GM23338 (cell line): Measurements from ENCODE around the gene ABL2. TPM values are rescaled to one million over a fixed set of nuclear protein-coding genes. Genes with fewer than 3 reads are reported as not detected.
A peak's percentile ranks its signal among the peaks of the same experiment; 100 is the strongest.

ENCODE experiments used
- ATAC-seq: fragments of 200-7000 bp; cut with Tn5 transposase; 3 replicates; pipeline ENCODE4 v1.9.1; 2020
- DNase-seq: peaks from one replicate; pipeline ENCODE4 v3.0.0-alpha.2; 2015; ENCODE audit warnings: low spot score
- H2AFZ ChIP-seq: fragments of 200-600 bp; sonication (generic); 2 replicates; pipeline ENCODE4 v1.8.0; 2016; ENCODE audit warnings: antibody characterized with exemption, mild to moderate bottlenecking, moderate library complexity
- H3F3A ChIP-seq: fragments of 200-600 bp; sonication (generic); replicated peaks from 2 replicates; pipeline ENCODE4 v1.8.0; 2017; ENCODE audit warnings: antibody characterized with exemption, mixed run types, low read depth
- H3K27ac ChIP-seq: fragments of 200-600 bp; sonication (generic); 2 replicates; pipeline ENCODE4 v1.6.1; 2016; ENCODE audit warnings: low read depth
- H3K27me3 ChIP-seq: fragments of 200-600 bp; sonication (generic); 2 replicates; pipeline ENCODE4 v1.8.0; 2016; ENCODE audit warnings: mild to moderate bottlenecking, mixed run types, moderate library complexity; ENCODE audit not compliant: insufficient read depth
- H3K36me3 ChIP-seq: fragments of 200-600 bp; sonication (generic); 2 replicates; pipeline ENCODE4 v1.8.0; 2016; ENCODE audit warnings: mild to moderate bottlenecking; ENCODE audit not compliant: insufficient read depth
- H3K4me1 ChIP-seq: fragments of 200-600 bp; sonication (generic); 2 replicates; pipeline ENCODE4 v1.8.0; 2016; ENCODE audit warnings: mild to moderate bottlenecking, moderate library complexity; ENCODE audit not compliant: insufficient read depth
- H3K4me2 ChIP-seq: fragments of 200-600 bp; sonication (generic); 2 replicates; pipeline ENCODE4 v1.7.1; 2017; ENCODE audit warnings: mixed run types
- H3K4me3 ChIP-seq: fragments of 200-600 bp; sonication (generic); 2 replicates; pipeline ENCODE4 v1.6.1; 2016; ENCODE audit warnings: mixed run types
- H3K79me2 ChIP-seq: fragments of 200-600 bp; sonication (generic); replicated peaks from 2 replicates; pipeline ENCODE4 v1.8.0; 2017; ENCODE audit warnings: mild to moderate bottlenecking; ENCODE audit not compliant: insufficient read depth
- H3K9me2 ChIP-seq: fragments of 200-600 bp; sonication (generic); 2 replicates; pipeline ENCODE4 v1.8.0; 2017; ENCODE audit not compliant: insufficient read depth
- H4K20me1 ChIP-seq: fragments of 200-600 bp; sonication (generic); replicated peaks from 2 replicates; pipeline ENCODE4 v1.8.0; 2017; ENCODE audit warnings: mild to moderate bottlenecking; ENCODE audit not compliant: insufficient read depth
- H3K27ac Mint-ChIP-seq: 2 replicates; pipeline ENCODE4 v1.8.0; 2020; ENCODE audit warnings: inconsistent platforms, mild to moderate bottlenecking, moderate library complexity, mixed read lengths
- H3K27me3 Mint-ChIP-seq: 3 replicates; pipeline ENCODE4 v1.8.0; 2022; ENCODE audit warnings: low read depth, mild to moderate bottlenecking, moderate library complexity, mixed read lengths, inconsistent platforms; ENCODE audit not compliant: insufficient read depth, poor library complexity
- H3K36me3 Mint-ChIP-seq: 3 replicates; pipeline ENCODE4 v1.8.0; 2021; ENCODE audit warnings: low read depth, mild to moderate bottlenecking, inconsistent platforms, moderate library complexity, mixed read lengths
- H3K4me1 Mint-ChIP-seq: 3 replicates; pipeline ENCODE4 v1.8.0; 2020; ENCODE audit warnings: mild to moderate bottlenecking, inconsistent platforms, mixed read lengths
- H3K4me3 Mint-ChIP-seq: 3 replicates; pipeline ENCODE4 v1.8.0; 2021; ENCODE audit warnings: moderate library complexity, mild to moderate bottlenecking, inconsistent platforms, mixed read lengths
- H3K9me3 Mint-ChIP-seq: 3 replicates; pipeline ENCODE4 v1.8.0; 2020; ENCODE audit warnings: moderate library complexity, mild to moderate bottlenecking, inconsistent platforms, mixed read lengths
- CREB1 ChIP-seq: fragments of 250-450 bp; sonication (Bioruptor Pico); IDR thresholded peaks from 2 replicates; pipeline ENCODE4 v1.5.0; 2020; ENCODE audit warnings: low read depth, mild to moderate bottlenecking, moderate library complexity
- CTCF ChIP-seq, 2 experiments: fragments of 200-600 bp in 1 of 2; sonication (generic) in 1 of 2; conservative IDR thresholded peaks; 2 replicates each; pipeline versions ENCODE4 v1.5.1 to v1.6.1; 2016 to 2017; ENCODE audit warnings: antibody characterized with exemption in 2 of 2, low read depth in 2 of 2, mild to moderate bottlenecking in 2 of 2, moderate library complexity in 1 of 2
- EZH2 ChIP-seq: fragments of 200-600 bp; sonication (generic); IDR thresholded peaks from one replicate; pipeline ENCODE4 v1.8.0; 2017; ENCODE audit warnings: antibody characterized with exemption, mild to moderate bottlenecking, low read depth; ENCODE audit not compliant: unreplicated experiment
- EZH2phosphoT487 ChIP-seq: fragments of 200-600 bp; sonication (generic); IDR thresholded peaks from one replicate; pipeline ENCODE4 v1.8.1; 2018; ENCODE audit warnings: antibody characterized with exemption; ENCODE audit not compliant: unreplicated experiment
- JUNB ChIP-seq: IDR thresholded peaks from one replicate; pipeline ENCODE4 v1.6.1; 2016; ENCODE audit warnings: antibody characterized with exemption; ENCODE audit not compliant: unreplicated experiment
- NANOG ChIP-seq: IDR thresholded peaks from 2 replicates; pipeline ENCODE4 v1.6.1; 2016; ENCODE audit warnings: antibody characterized with exemption, borderline replicate concordance
- POLR2AphosphoS5 ChIP-seq: IDR thresholded peaks from 2 replicates; pipeline ENCODE4 v1.6.1; 2016; ENCODE audit warnings: antibody characterized with exemption, low read depth
- STAT1 ChIP-seq: IDR thresholded peaks from one replicate; pipeline ENCODE4 v1.6.1; 2016; ENCODE audit warnings: antibody characterized with exemption; ENCODE audit not compliant: unreplicated experiment
- ZNF114 ChIP-seq: fragments of 250-450 bp; sonication (Bioruptor Pico); IDR thresholded peaks from 2 replicates; pipeline ENCODE4 v1.5.0; 2020; ENCODE audit warnings: mild to moderate bottlenecking, moderate library complexity
- ZNF331 ChIP-seq: fragments of 250-450 bp; sonication (Bioruptor Pico); IDR thresholded peaks from 2 replicates; pipeline ENCODE4 v1.5.0; 2020; ENCODE audit warnings: low read depth, mild to moderate bottlenecking, moderate library complexity
- polyA plus RNA-seq: library from polyadenylated mRNA; unstranded; fragments of >200 nt; fragmentation: Nextera tagmentation; extraction: Ambion mirVana; gene quantifications from 2 replicates; pipeline ENCODE4 v1.2.1, GENCODE V29; 2016
- total RNA-seq: library from RNA; depleted of rRNA; stranded (reverse); fragments of >200 nt; shearing (Covaris generic); gene quantifications from 2 replicates; pipeline ENCODE4 v1.2.3, GENCODE V29; 2014
- TF ChIP-seq, protein P1 (sequence below): fragments of 250-450 bp; sonication (Bioruptor Pico); IDR thresholded peaks from 2 replicates; pipeline ENCODE4 v1.5.0; 2020; ENCODE audit warnings: mild to moderate bottlenecking, moderate library complexity
- TF ChIP-seq, protein P2 (sequence below): IDR thresholded peaks from 2 replicates; pipeline ENCODE4 v1.6.1; 2016; ENCODE audit warnings: antibody characterized with exemption

ABL2 gene
- total and polyA plus RNA-seq, 2 experiments from 2014 or later, result 5.8 to 22.7 TPM

- Histone ChIP-seq H2AFZ (no peak overlapping the region), H3K36me3 (no peaks in the 10 kb centered on the region), H3K27me3 (no peaks in the 10 kb centered on the region), H3K79me2 (no peaks in the 10 kb centered on the region), H4K20me1 (no peaks in the 10 kb centered on the region), H3K4me1 (no peaks in the 10 kb centered on the region), H3K9me2 (no peaks in the 10 kb centered on the region), H3K27ac (no peak overlapping the region), H3F3A (no peaks in the 10 kb centered on the region), H3K4me2 (no peak overlapping the region), H3K4me3 (no peak overlapping the region)
- TF ChIP-seq POLR2AphosphoS5 (no peak), CTCF (conservative IDR thresholded peaks at IDR 0.05; ENCODE audit: low read depth in 2 of 2) (peak; percentile 56 to 65)
- no peaks in the 10 kb centered on the region for H3K36me3 Mint-ChIP-seq
- H3K4me3 Mint-ChIP-seq, result no peak overlapping the region
- peaks cover 5% of the 10 kb centered on the region for H3K27me3 Mint-ChIP-seq
- no peaks in the 10 kb centered on the region for H3K9me3 Mint-ChIP-seq
- no peak overlapping the region for H3K27ac Mint-ChIP-seq
- DNase-seq (peak; percentile 38), ATAC-seq (peak; percentile 69)
- H3K4me1 Mint-ChIP-seq, result no peaks in the 10 kb centered on the region
Observed at GRCh38 chr1:179251675-179252074, 22.2 kb upstream of the ABL2 start.

DNA sequence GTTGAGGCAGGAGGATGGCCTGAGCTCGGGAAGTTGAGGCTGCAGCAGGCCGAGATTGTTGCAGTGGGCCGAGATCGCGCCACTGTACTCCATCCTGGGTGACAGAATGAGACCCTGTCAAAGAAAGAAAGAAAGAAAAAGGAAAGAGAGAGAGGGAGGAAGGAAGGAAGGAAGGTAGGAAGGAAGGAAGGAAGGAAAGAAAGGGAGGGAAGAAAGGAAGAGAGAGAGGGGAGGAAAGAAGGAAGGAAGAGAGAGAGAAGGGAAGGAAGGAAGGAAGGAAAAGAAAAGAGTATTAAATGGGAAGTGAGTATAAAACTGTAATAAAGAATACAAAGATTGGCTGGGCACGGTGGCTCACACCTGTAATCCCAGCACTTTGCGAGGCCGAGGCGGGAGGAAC is 18.4 kb upstream of the ABL2 start:
- Histone ChIP-seq H3F3A (no peaks in the 10 kb centered on the region), H3K36me3 (no peaks in the 10 kb centered on the region), H4K20me1 (no peaks in the 10 kb centered on the region), H2AFZ (no peak overlapping the region), H3K27me3 (no peaks in the 10 kb centered on the region), H3K9me2 (no peaks in the 10 kb centered on the region), H3K4me3 (no peak overlapping the region), H3K4me2 (no peak overlapping the region), H3K79me2 (no peaks in the 10 kb centered on the region), H3K4me1 (no peaks in the 10 kb centered on the region), H3K27ac (no peak overlapping the region)
- no peak for ATAC-seq
- peaks cover 9% of the 10 kb centered on the region for H3K27me3 Mint-ChIP-seq
- no peak overlapping the region for H3K4me3 Mint-ChIP-seq
- H3K27ac Mint-ChIP-seq, result no peak overlapping the region
- H3K4me1 Mint-ChIP-seq, result no peaks in the 10 kb centered on the region
- DNase-seq, result no peak
- H3K9me3 Mint-ChIP-seq, result no peaks in the 10 kb centered on the region
- no peaks in the 10 kb centered on the region for H3K36me3 Mint-ChIP-seq
- no peak for TF ChIP-seq STAT1
- no peak for TF ChIP-seq NANOG
- TF ChIP-seq, protein P1, sequence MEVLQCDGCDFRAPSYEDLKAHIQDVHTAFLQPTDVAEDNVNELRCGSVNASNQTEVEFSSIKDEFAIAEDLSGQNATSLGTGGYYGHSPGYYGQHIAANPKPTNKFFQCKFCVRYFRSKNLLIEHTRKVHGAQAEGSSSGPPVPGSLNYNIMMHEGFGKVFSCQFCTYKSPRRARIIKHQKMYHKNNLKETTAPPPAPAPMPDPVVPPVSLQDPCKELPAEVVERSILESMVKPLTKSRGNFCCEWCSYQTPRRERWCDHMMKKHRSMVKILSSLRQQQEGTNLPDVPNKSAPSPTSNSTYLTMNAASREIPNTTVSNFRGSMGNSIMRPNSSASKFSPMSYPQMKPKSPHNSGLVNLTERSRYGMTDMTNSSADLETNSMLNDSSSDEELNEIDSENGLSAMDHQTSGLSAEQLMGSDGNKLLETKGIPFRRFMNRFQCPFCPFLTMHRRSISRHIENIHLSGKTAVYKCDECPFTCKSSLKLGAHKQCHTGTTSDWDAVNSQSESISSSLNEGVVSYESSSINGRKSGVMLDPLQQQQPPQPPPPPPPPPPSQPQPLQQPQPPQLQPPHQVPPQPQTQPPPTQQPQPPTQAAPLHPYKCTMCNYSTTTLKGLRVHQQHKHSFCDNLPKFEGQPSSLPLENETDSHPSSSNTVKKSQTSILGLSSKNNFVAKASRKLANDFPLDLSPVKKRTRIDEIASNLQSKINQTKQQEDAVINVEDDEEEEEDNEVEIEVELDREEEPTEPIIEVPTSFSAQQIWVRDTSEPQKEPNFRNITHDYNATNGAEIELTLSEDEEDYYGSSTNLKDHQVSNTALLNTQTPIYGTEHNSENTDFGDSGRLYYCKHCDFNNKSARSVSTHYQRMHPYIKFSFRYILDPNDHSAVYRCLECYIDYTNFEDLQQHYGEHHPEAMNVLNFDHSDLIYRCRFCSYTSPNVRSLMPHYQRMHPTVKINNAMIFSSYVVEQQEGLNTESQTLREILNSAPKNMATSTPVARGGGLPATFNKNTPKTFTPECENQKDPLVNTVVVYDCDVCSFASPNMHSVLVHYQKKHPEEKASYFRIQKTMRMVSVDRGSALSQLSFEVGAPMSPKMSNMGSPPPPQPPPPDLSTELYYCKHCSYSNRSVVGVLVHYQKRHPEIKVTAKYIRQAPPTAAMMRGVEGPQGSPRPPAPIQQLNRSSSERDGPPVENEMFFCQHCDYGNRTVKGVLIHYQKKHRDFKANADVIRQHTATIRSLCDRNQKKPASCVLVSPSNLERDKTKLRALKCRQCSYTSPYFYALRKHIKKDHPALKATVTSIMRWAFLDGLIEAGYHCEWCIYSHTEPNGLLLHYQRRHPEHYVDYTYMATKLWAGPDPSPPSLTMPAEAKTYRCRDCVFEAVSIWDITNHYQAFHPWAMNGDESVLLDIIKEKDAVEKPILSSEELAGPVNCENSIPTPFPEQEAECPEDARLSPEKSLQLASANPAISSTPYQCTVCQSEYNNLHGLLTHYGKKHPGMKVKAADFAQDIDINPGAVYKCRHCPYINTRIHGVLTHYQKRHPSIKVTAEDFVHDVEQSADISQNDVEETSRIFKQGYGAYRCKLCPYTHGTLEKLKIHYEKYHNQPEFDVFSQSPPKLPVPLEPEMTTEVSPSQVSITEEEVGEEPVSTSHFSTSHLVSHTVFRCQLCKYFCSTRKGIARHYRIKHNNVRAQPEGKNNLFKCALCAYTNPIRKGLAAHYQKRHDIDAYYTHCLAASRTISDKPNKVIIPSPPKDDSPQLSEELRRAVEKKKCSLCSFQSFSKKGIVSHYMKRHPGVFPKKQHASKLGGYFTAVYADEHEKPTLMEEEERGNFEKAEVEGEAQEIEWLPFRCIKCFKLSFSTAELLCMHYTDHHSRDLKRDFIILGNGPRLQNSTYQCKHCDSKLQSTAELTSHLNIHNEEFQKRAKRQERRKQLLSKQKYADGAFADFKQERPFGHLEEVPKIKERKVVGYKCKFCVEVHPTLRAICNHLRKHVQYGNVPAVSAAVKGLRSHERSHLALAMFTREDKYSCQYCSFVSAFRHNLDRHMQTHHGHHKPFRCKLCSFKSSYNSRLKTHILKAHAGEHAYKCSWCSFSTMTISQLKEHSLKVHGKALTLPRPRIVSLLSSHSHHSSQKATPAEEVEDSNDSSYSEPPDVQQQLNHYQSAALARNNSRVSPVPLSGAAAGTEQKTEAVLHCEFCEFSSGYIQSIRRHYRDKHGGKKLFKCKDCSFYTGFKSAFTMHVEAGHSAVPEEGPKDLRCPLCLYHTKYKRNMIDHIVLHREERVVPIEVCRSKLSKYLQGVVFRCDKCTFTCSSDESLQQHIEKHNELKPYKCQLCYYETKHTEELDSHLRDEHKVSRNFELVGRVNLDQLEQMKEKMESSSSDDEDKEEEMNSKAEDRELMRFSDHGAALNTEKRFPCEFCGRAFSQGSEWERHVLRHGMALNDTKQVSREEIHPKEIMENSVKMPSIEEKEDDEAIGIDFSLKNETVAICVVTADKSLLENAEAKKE (CRISPR knock-in tag), result no peak
- no peak for TF ChIP-seq EZH2phosphoT487
- no peak for TF ChIP-seq ZNF114
- no peak for TF ChIP-seq JUNB
- TF ChIP-seq CREB1 (CRISPR knock-in tag), result no peak
- no peak for TF ChIP-seq ZNF331 (CRISPR knock-in tag)
- no peak for TF ChIP-seq CTCF (conservative IDR thresholded peaks at IDR 0.05; ENCODE audit: low read depth in 2 of 2)
- TF ChIP-seq, protein P2, sequence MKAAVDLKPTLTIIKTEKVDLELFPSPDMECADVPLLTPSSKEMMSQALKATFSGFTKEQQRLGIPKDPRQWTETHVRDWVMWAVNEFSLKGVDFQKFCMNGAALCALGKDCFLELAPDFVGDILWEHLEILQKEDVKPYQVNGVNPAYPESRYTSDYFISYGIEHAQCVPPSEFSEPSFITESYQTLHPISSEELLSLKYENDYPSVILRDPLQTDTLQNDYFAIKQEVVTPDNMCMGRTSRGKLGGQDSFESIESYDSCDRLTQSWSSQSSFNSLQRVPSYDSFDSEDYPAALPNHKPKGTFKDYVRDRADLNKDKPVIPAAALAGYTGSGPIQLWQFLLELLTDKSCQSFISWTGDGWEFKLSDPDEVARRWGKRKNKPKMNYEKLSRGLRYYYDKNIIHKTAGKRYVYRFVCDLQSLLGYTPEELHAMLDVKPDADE, result no peak
- TF ChIP-seq EZH2, result no peak
